Left cardiac atrium (tissue), 4 donors: ENCODE measurements around the gene NEXN. TPM values are rescaled to one million over a fixed set of nuclear protein-coding genes. Genes with fewer than 3 reads are reported as not detected.
A peak's percentile ranks its signal among the peaks of the same experiment; 100 is the strongest.
"Not testable (repeated sequence)": the region's sequence is repeated elsewhere in the genome, so short reads cannot be mapped to it uniquely, and the experiment has no call there.

Source experiments
- ATAC-seq, 2 donors: fragments of 200-7000 bp; cut with Tn5 transposase; one replicate each; pipeline ENCODE4 v1.9.1; 2020; ENCODE audit warnings: mild to moderate bottlenecking in 2 of 2, moderate library complexity in 2 of 2
- DNase-seq: peaks from one replicate; pipeline ENCODE4 v3.0.0-alpha.2; 2020
- intact Hi-C, 2 donors: fragments of 100-400 bp; cut with DNase I; formaldehyde crosslinking; loops; one replicate each; pipeline versions ENCODE4 v1.14.1 to v1.15.1; 2022 to 2023
- total RNA-seq, 2 donors: library from RNA; stranded (reverse); fragmentation: NEBNext Ultra II Directional; extraction: Animal tissue kit (Norgen Biotek cat#: 25700); gene quantifications; one replicate each; pipeline ENCODE4 v1.2.1, GENCODE V29; 2021
- donor health status: DM: no; HTN: yes; CAD: no.
- donor health status: DM: no; HTN: yes; CAD: no; lungs with severe emphysema.
- donor health status: DM: yes; HTN: yes; CAD: no.
- donor health status: Dilated cardiomyopathy.

Gene NEXN
- total RNA-seq, 2 donors from 2014 or later: 218 to 235 TPM

DNA sequence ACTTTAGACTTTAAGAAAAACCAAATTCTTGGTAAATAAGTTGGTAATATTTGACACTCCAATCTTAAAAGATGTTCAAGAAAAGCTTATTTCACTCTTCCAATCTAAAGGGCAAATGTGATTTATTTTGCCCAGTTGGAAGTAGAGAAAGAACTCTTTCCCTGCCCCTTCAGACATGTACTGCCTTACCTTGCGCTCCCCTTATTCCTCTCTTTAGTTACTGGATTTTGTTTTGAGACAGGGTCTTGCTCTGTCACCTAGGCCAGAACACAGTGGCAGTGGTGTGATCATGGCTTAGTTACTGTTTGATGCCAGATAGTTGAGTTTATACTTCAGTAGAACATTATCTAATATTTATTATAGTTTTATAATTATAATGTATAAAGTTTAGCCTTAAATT, 62.9 kb downstream of the NEXN start:
- intact Hi-C loops: no loop called here
- DNase-seq (no peak), ATAC-seq (no peak)

DNA sequence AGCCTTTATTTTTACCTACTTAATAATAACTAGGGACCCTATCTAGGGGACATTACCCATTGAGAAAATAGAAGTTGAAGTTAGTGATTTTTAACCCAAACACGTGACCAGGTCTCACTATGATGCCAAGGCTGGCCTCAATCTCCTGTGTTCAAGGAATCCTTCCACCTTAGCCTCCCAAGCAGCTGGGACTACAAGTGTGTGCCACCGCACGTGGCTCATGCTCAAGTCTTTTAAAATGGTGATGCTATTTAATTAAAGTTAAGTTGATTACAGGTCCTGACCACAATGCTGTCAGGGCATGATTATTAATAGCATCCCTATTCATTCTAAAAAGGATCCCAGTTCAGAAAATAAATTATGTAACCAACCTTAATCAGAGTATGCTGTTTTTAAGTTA, 65.5 kb downstream of the NEXN start:
- DNase-seq: no peak
- no peak for ATAC-seq
- intact Hi-C loops: no loop called here

GRCh38 chr1:77954521-77954920, 66.1 kb downstream of the NEXN start:
- no peak for ATAC-seq
- intact Hi-C loops: no loop called here
- DNase-seq: no peak

- DNase-seq (no peak), ATAC-seq (no peak)
- intact Hi-C loops: no loop called here
Observed at GRCh38 chr1:77955709-77956108, 67.3 kb downstream of the NEXN start.

- no peak for DNase-seq
- intact Hi-C loops: no loop called here
- ATAC-seq: no peak
Observed at GRCh38 chr1:77956464-77956863, 68.0 kb downstream of the NEXN start.

DNA sequence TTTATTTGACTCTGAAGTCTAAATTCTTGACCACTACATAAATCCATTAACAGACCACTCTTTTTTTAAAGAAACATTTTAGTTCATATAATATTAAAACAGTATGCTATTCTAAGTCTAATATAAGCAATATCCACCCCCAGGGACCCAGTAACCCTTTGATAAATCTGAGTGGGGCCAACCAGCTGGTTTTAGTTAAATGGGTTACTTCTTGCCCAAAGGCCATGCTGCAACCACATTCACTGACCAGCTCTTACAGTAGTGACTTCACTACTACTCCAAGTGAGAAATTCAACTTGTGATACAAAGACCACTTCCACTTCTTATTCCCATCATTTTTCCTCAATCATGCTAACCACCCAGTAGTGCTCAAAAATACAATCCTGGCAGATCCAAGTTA, 70.0 kb downstream of the NEXN start:
- DNase-seq: no peak
- ATAC-seq: no peak
- intact Hi-C loops: no loop called here

DNA sequence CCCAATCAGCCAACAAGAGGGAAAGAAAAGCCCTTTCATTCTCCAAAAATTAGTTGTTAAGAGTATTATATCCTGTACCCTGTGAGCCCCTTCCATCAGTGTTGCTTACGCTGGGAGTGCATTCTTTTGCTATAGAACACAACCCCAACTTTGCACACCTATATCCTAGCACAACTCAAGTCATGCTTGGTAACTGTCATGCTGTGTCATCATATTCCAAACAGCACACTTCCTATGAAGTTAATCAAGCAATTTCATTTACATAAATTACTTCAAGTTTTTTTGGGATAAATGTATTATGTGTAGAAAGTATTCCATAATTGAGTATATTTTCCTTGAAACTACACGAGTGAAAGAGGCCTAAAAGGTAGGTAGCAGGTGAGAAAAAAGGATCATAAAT, 70.4 kb downstream of the NEXN start:
- ATAC-seq: no peak
- intact Hi-C loops: no loop called here

DNA sequence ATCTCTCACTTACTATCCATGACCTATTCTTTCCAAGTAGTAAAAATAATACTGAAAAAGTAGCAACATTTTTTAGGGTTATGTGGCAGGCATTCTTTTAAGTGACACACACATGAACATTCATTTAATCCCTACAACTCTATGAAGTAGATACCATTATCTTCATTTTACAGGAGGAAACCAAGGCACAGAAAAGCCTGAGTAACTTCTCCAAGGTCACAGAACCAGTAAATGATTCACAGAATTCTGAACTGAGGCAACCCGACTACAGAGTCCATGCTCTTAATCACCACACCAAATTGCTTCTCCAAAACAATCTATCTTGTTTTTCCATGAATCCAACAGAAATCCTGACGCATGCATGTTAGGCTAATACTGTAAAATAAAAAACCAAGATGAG, 73.0 kb downstream of the NEXN start:
- DNase-seq (no peak), ATAC-seq (no peak)
- intact Hi-C loops: no loop called here

More for the DNA sequence above, 70.4 kb downstream of the NEXN start:
- DNase-seq: no peak

DNA sequence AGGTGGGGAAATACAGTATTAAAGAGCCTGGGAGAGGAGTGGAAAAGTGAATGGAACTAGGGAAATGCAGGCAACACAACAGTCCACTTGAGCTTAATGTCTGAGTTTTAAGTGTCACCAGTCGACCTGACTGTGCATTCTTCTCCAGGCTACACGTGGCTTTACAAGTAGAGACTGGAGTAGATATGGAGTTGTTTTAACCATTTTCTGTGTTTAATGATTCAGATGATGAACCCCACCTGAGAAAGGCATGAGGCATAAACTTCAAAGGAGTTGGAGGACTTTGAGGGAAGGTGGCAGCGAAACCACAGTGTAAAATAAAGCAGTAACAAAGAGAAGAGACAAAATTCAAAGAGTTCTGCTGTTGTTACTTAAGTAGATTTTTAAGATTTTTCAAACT, 77.9 kb downstream of the NEXN start:
- DNase-seq (no peak), ATAC-seq (no peak)
- intact Hi-C loops: no loop called here

GRCh38 chr1:77970192-77970591, 81.8 kb downstream of the NEXN start:
- no peak for DNase-seq
- intact Hi-C loops: loop anchor here in 1 of 2 donors (10.0 kb wide), 1 partner anchor 145 kb away; no protein-coding TSS in a partner anchor
- no peak for ATAC-seq

- no peak for ATAC-seq
- no peak for DNase-seq
- intact Hi-C loops: loop anchor here in 1 of 2 donors (10.0 kb wide), 1 partner anchor 143 kb away; no protein-coding TSS in a partner anchor
Observed at GRCh38 chr1:77972080-77972479, 83.7 kb downstream of the NEXN start.

GRCh38 chr1:77975386-77975785, 87.0 kb downstream of the NEXN start:
- no peak for ATAC-seq
- intact Hi-C loops: loop anchor here (5.0 to 10.0 kb wide), 3 partner anchors 72 to 139 kb away; partner anchors contain the start of gene GIPC2 (in 1 of the 2)
- no peak for DNase-seq

DNA sequence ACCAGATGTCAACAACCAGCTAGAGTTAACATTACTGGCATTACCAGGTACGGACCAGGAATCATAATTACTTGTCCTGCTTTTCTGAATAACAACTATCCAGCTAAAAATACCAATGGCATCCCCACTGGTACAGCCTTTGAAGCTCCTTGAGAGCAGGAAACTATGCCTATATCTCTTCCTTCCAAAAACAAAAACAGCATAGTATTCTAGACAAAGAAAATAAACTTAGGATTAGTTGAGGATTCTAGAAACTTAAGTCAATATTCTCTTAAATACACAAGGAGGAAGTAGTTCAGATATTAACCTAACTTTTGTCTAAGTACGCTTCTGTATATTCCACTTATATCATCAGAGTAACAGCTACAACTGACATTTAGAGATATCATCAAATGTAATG, 87.5 kb downstream of the NEXN start:
- DNase-seq: no peak
- ATAC-seq: no peak
- intact Hi-C loops: loop anchor here (5.0 to 10.0 kb wide), 3 partner anchors 71 to 139 kb away; partner anchors contain the start of gene GIPC2 (in 1 of the 2)

- intact Hi-C loops: loop anchor here (5.0 to 10.0 kb wide), 3 partner anchors 71 to 138 kb away; partner anchors contain the start of gene GIPC2 (in 1 of the 2)
- DNase-seq (no peak), ATAC-seq (no peak)
Observed at GRCh38 chr1:77976433-77977076, 88.1 kb downstream of the NEXN start.

GRCh38 chr1:77977989-77978292, 89.5 kb downstream of the NEXN start:
- ATAC-seq (no peak), DNase-seq (no peak)
- intact Hi-C loops: loop anchor here (5.0 to 10.0 kb wide), 3 partner anchors 69 to 137 kb away; partner anchors contain the start of gene GIPC2 (in 1 of the 2)

- ATAC-seq: peak; percentile 77 to 80
- intact Hi-C loops: loop anchor here (5.0 to 10.0 kb wide), 3 partner anchors 69 to 136 kb away; partner anchors contain the start of gene GIPC2 (in 1 of the 2)
- DNase-seq: peak; percentile 62
Observed at GRCh38 chr1:77978293-77978968, 90.0 kb downstream of the NEXN start.

- DNase-seq (peak; percentile 95), ATAC-seq (peak; percentile 94)
- intact Hi-C loops: loop anchor here (1.0 to 10.0 kb wide), 4 partner anchors 26 to 136 kb away; partner anchors contain the start of gene GIPC2 (in 1 of the 2)
Observed at GRCh38 chr1:77978969-77979876, 90.8 kb downstream of the NEXN start, which contains the start of gene FUBP1. Gene FUBP1 (minus strand): TSS chr1:77979072. CDS start chr1:77979004, 68 bp downstream.

DNA sequence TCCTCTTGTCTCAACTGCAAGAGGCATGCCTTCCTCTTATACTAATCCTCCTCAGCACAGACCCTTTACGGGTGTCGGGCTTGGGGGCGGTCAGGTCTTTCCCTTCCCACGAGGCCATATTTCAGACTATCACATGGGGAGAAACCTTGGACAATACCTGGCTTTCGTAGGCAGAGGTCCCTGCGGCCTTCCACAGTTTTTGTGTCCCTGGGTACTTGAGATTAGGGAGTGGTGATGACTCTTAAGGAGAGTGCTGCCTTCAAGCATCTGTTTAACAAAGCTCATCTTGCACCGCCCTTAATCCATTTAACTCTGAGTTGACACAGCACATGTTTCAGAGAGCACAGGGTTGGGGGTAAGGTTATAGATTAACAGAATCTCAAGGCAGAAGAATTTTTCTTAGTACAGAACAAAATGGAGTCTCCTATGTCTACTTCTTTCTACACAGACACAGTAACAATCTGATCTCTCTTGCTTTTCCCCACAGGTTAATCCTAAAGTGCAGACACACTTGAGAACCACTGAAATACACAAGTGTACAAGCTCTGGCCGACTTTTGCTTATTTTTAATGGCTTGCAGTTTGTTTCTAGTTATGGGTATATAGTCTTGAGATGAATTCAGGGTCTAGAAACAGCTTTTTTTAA, 95.0 kb downstream of the NEXN start:
- ATAC-seq, DNase-seq, intact Hi-C loops: not testable (repeated sequence)

DNA sequence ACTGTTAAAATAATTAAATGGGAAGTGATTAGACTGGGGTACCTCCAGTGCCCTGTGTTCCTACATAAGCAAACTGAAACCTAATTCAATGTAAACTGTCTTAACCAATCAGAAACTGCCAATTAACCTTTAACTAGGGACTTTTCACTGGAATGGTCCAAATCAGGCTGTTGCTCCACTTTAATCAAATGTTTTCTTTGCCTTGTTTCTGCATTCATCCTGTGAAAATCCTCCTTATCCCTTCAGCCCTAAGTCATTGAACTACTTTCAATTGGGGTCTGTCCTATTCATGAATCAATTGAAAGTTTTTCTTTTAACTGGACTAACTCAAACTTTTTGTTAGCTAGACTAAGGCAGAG, 95.6 kb downstream of the NEXN start:
- intact Hi-C loops: no loop called here
- ATAC-seq: no peak

More for the DNA sequence above, 95.6 kb downstream of the NEXN start:
- DNase-seq: no peak
